ENCODE data around the gene ZNF821.

DNA sequence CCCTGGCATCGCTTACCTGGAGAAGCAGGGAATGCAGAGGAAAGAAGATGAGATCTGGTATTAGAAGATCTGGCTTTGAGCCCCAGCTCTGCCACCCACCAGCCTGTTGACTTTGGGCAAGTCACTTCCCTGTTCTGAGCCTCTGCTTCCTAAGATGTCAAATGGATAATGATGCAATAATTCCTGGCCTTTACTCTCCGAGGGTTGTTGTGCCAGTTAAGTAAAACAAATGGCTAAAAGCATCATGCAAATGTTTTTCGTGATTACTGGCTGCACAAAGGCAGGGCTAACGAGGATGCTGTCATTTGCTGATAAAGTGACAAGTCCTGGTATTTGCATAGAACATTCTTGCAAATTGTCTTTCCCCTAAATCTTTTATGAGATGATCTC is 1.3 kb upstream of the ZNF821 start:
- TF ChIP-seq, protein P1, sequence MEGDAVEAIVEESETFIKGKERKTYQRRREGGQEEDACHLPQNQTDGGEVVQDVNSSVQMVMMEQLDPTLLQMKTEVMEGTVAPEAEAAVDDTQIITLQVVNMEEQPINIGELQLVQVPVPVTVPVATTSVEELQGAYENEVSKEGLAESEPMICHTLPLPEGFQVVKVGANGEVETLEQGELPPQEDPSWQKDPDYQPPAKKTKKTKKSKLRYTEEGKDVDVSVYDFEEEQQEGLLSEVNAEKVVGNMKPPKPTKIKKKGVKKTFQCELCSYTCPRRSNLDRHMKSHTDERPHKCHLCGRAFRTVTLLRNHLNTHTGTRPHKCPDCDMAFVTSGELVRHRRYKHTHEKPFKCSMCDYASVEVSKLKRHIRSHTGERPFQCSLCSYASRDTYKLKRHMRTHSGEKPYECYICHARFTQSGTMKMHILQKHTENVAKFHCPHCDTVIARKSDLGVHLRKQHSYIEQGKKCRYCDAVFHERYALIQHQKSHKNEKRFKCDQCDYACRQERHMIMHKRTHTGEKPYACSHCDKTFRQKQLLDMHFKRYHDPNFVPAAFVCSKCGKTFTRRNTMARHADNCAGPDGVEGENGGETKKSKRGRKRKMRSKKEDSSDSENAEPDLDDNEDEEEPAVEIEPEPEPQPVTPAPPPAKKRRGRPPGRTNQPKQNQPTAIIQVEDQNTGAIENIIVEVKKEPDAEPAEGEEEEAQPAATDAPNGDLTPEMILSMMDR (IDR thresholded peaks at IDR 0.05 in 2 of 3, conservative IDR thresholded peaks at IDR 0.05 in 1 of 3; ENCODE audit: borderline replicate concordance in 1 of 3, insufficient read depth in 1 of 3, low read depth in 2 of 3, low read length in 2 of 3), result no peak
- TF ChIP-seq, protein P2, sequence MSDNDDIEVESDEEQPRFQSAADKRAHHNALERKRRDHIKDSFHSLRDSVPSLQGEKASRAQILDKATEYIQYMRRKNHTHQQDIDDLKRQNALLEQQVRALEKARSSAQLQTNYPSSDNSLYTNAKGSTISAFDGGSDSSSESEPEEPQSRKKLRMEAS (IDR thresholded peaks at IDR 0.05), result no peak
- TF ChIP-seq POLR2A (IDR thresholded peaks at IDR 0.05; ENCODE audit: borderline replicate concordance, extremely low read depth, insufficient read depth, insufficient read length) (no peak), EZH2 (IDR thresholded peaks at IDR 0.05) (no peak), POLR2AphosphoS5 (IDR thresholded peaks at IDR 0.05; ENCODE audit: low read depth, low read length) (no peak), RAD21 (IDR thresholded peaks at IDR 0.05; ENCODE audit: low read depth) (no peak), SRF (IDR thresholded peaks at IDR 0.05; ENCODE audit: low read depth) (no peak), SIN3A (IDR thresholded peaks at IDR 0.05; ENCODE audit: low read depth) (no peak)
